Testis (tissue), 3 donors: ENCODE results near the gene CLPX. TPM values are rescaled to one million over a fixed set of nuclear protein-coding genes. Genes with fewer than 3 reads are reported as not detected.

Source experiments
- DNase-seq: peaks from one replicate; pipeline ENCODE4 v3.0.0-alpha.2; 2019
- H3K27ac ChIP-seq, 2 donors: fragments of 200-600 bp; sonication (generic); one replicate each; pipeline ENCODE4 v1.5.1; 2019
- H3K27me3 ChIP-seq: fragments of 200-600 bp; sonication (generic); one replicate; pipeline ENCODE4 v1.5.1; 2019
- H3K36me3 ChIP-seq: fragments of 200-600 bp; sonication (generic); one replicate; pipeline ENCODE4 v1.5.1; 2017; ENCODE audit warnings: low read depth; ENCODE audit errors: missing control alignments
- H3K4me1 ChIP-seq: fragments of 200-600 bp; sonication (generic); one replicate; pipeline ENCODE4 v1.5.1; 2019
- H3K4me3 ChIP-seq, 2 donors: fragments of 200-600 bp; sonication (generic); one replicate each; pipeline ENCODE4 v1.5.1; 2017 to 2019
- H3K9me3 ChIP-seq: fragments of 200-600 bp; sonication (generic); one replicate; pipeline ENCODE4 v1.5.1; 2017
- CTCF ChIP-seq, 3 experiments: fragments of 450-650 bp in 2 of 3; fragments of 200-600 bp in 1 of 3; sonication (generic) in 1 of 3; IDR thresholded peaks; one replicate each; pipeline ENCODE4 v1.5.1; 2016 to 2019; ENCODE audit warnings: antibody characterized with exemption in 3 of 3, mild to moderate bottlenecking in 2 of 3, moderate library complexity in 1 of 3
- POLR2A ChIP-seq: fragments of 450-650 bp; IDR thresholded peaks from one replicate; pipeline ENCODE4 v1.6.1; 2017; ENCODE audit warnings: antibody characterized with exemption, mild to moderate bottlenecking, moderate library complexity
- WGBS, 2 donors: methylation state at CpG; one replicate each; pipeline ENCODE4 v1.1.5; 2018; 5-methylcytosine and 5-hydroxymethylcytosine counted together
- intact Hi-C: fragments of 100-400 bp; cut with DNase I; formaldehyde crosslinking; loops from one replicate; pipeline ENCODE4 v1.15.1; 2023; ENCODE audit warnings: low total_unique reads
- polyA plus RNA-seq: library from polyadenylated mRNA; stranded (reverse); fragments of 350-450 nt; fragmentation: Illumina TruSeq; extraction: RNeasy Lipid Tissue Mini Kit (QIAGEN cat#74804); gene quantifications from one replicate; pipeline ENCODE4 v1.2.3, GENCODE V29; 2014; ENCODE audit warnings: low read depth, low replicate concordance; ENCODE audit not compliant: insufficient read depth
- total RNA-seq, 2 donors: library from RNA; depleted of rRNA; stranded (reverse); fragments of >200 nt; gene quantifications; one replicate each; pipeline ENCODE4 v1.2.3, GENCODE V29; 2016

Gene CLPX
- total and polyA plus RNA-seq, 3 donors from 2014 or later = 60.4 to 89.4 (median 75.8) TPM

- no peaks in the 10 kb centered on the region for H3K4me1 ChIP-seq
- TF ChIP-seq CTCF (IDR thresholded peaks at IDR 0.05) (no peak), POLR2A (no peak)
- intact Hi-C loops = no loop called here
- H3K9me3 ChIP-seq = no peaks in the 10 kb centered on the region
- no peak within 1 kb of the TSS for H3K4me3 ChIP-seq
- no peak within 1 kb of the TSS for H3K27ac ChIP-seq
- no peak for DNase-seq
- H3K36me3 ChIP-seq = no peaks in the 10 kb centered on the region
- 82 to 91% methylated on average over 2 of the region's 2 CpGs for WGBS, 2 donors
- no peaks in the 10 kb centered on the region for H3K27me3 ChIP-seq
These were observed 70.1 kb downstream of the CLPX start, which contains the start of gene UBAP1L for GRCh38 chr15:65115086-65115485. TSS of gene UBAP1L (minus strand) at chr15:65115200. CDS start at chr15:65106215, 8,985 bp downstream.

- Histone ChIP-seq H3K36me3 (no peaks in the 10 kb centered on the region), H3K4me1 (no peaks in the 10 kb centered on the region), H3K4me3 (no peak overlapping the region), H3K27ac (no peak overlapping the region), H3K9me3 (no peaks in the 10 kb centered on the region), H3K27me3 (no peaks in the 10 kb centered on the region)
- DNase-seq = no peak
- TF ChIP-seq CTCF (IDR thresholded peaks at IDR 0.05) (no peak), POLR2A (no peak)
- WGBS, 2 donors = 69 to 72% methylated on average over 3 of the region's 3 CpGs
- intact Hi-C loops = no loop called here
These were observed 74.4 kb downstream of the CLPX start for GRCh38 chr15:65110676-65111292.

- Histone ChIP-seq H3K27ac (no peak overlapping the region), H3K36me3 (no peaks in the 10 kb centered on the region), H3K27me3 (no peaks in the 10 kb centered on the region), H3K9me3 (no peaks in the 10 kb centered on the region), H3K4me3 (no peak overlapping the region), H3K4me1 (no peaks in the 10 kb centered on the region)
- WGBS, 2 donors = 89 to 95% methylated on average over 6 of the region's 6 CpGs
- intact Hi-C loops = no loop called here
- TF ChIP-seq CTCF (IDR thresholded peaks at IDR 0.05) (no peak), POLR2A (no peak)
- DNase-seq = no peak
These were observed 79.0 kb downstream of the CLPX start for GRCh38 chr15:65106011-65106590.

- intact Hi-C loops = no loop called here
- WGBS, 2 donors = 86 to 88% methylated on average over 5 of the region's 5 CpGs
These were observed 80.1 kb downstream of the CLPX start for GRCh38 chr15:65105038-65105437.

More at GRCh38 chr15:65105038-65105437, 80.1 kb downstream of the CLPX start:
- Histone ChIP-seq H3K9me3 (no peaks in the 10 kb centered on the region), H3K4me3 (no peak overlapping the region), H3K27ac (no peak overlapping the region), H3K36me3 (no peaks in the 10 kb centered on the region), H3K4me1 (no peaks in the 10 kb centered on the region), H3K27me3 (no peaks in the 10 kb centered on the region)
- no peak for TF ChIP-seq POLR2A
- no peak for TF ChIP-seq CTCF (IDR thresholded peaks at IDR 0.05)
- no peak for DNase-seq
